GM23338 (cell line): ENCODE results near the gene MYO1E.

Experiments
- EZH2 ChIP-seq: fragments of 200-600 bp; sonication (generic); IDR thresholded peaks from one replicate; pipeline ENCODE4 v1.8.0; 2017; ENCODE audit warnings: antibody characterized with exemption, mild to moderate bottlenecking, low read depth; ENCODE audit not compliant: unreplicated experiment
- EZH2phosphoT487 ChIP-seq: fragments of 200-600 bp; sonication (generic); IDR thresholded peaks from one replicate; pipeline ENCODE4 v1.8.1; 2018; ENCODE audit warnings: antibody characterized with exemption; ENCODE audit not compliant: unreplicated experiment
- JUNB ChIP-seq: IDR thresholded peaks from one replicate; pipeline ENCODE4 v1.6.1; 2016; ENCODE audit warnings: antibody characterized with exemption; ENCODE audit not compliant: unreplicated experiment
- POLR2AphosphoS5 ChIP-seq: IDR thresholded peaks from 2 replicates; pipeline ENCODE4 v1.6.1; 2016; ENCODE audit warnings: antibody characterized with exemption, low read depth
- STAT1 ChIP-seq: IDR thresholded peaks from one replicate; pipeline ENCODE4 v1.6.1; 2016; ENCODE audit warnings: antibody characterized with exemption; ENCODE audit not compliant: unreplicated experiment
- TF ChIP-seq, protein P1 (sequence below), 2 experiments: fragments of 200-600 bp in 1 of 2; sonication (generic) in 1 of 2; conservative IDR thresholded peaks; 2 replicates each; pipeline versions ENCODE4 v1.5.1 to v1.6.1; 2016 to 2017; ENCODE audit warnings: antibody characterized with exemption in 2 of 2, low read depth in 2 of 2, mild to moderate bottlenecking in 2 of 2, moderate library complexity in 1 of 2
- TF ChIP-seq, protein P2 (sequence below): IDR thresholded peaks from one replicate; pipeline ENCODE4 v1.6.1; 2018; ENCODE audit warnings: antibody characterized with exemption; ENCODE audit not compliant: unreplicated experiment

DNA sequence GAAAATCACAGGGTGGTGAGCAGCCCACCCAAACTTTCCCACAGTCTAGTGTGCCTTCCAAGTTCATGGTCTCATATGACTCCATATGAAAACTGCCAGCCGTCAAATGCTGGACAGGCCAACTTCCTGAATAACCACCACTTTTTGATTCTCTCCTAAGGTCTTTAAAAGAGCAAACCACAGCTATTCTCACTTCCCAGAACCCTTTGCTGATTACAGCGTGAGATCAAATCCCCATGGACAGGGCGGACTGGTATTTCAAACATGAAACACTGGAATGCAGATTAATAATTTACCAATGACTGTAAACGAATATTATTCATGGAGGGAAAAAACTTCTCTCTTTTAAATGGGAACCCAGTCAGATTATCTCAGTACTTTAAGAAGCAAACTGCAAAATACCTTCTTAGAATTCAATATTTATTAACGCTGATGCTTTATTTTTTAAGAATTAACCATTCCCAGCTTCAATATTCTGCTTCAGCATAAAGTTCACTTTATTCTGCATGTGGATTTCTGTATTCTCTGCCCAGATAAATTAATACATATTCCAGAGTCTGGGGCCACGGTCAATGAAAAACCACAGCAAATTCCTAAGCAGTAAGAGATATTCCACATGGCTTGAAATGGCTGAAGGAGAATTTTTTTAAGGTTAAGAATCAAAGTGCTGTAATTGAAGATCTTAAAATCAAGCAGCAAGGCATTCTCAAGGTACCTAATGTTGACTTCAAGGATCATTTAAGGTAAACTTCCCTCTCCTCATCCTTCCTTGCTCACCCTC, 42.9 kb downstream of the MYO1E start:
- TF ChIP-seq, protein P1, sequence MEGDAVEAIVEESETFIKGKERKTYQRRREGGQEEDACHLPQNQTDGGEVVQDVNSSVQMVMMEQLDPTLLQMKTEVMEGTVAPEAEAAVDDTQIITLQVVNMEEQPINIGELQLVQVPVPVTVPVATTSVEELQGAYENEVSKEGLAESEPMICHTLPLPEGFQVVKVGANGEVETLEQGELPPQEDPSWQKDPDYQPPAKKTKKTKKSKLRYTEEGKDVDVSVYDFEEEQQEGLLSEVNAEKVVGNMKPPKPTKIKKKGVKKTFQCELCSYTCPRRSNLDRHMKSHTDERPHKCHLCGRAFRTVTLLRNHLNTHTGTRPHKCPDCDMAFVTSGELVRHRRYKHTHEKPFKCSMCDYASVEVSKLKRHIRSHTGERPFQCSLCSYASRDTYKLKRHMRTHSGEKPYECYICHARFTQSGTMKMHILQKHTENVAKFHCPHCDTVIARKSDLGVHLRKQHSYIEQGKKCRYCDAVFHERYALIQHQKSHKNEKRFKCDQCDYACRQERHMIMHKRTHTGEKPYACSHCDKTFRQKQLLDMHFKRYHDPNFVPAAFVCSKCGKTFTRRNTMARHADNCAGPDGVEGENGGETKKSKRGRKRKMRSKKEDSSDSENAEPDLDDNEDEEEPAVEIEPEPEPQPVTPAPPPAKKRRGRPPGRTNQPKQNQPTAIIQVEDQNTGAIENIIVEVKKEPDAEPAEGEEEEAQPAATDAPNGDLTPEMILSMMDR (conservative IDR thresholded peaks at IDR 0.05; ENCODE audit: low read depth in 2 of 2): no peak
- TF ChIP-seq EZH2phosphoT487: no peak
- no peak for TF ChIP-seq EZH2
- TF ChIP-seq, protein P2, sequence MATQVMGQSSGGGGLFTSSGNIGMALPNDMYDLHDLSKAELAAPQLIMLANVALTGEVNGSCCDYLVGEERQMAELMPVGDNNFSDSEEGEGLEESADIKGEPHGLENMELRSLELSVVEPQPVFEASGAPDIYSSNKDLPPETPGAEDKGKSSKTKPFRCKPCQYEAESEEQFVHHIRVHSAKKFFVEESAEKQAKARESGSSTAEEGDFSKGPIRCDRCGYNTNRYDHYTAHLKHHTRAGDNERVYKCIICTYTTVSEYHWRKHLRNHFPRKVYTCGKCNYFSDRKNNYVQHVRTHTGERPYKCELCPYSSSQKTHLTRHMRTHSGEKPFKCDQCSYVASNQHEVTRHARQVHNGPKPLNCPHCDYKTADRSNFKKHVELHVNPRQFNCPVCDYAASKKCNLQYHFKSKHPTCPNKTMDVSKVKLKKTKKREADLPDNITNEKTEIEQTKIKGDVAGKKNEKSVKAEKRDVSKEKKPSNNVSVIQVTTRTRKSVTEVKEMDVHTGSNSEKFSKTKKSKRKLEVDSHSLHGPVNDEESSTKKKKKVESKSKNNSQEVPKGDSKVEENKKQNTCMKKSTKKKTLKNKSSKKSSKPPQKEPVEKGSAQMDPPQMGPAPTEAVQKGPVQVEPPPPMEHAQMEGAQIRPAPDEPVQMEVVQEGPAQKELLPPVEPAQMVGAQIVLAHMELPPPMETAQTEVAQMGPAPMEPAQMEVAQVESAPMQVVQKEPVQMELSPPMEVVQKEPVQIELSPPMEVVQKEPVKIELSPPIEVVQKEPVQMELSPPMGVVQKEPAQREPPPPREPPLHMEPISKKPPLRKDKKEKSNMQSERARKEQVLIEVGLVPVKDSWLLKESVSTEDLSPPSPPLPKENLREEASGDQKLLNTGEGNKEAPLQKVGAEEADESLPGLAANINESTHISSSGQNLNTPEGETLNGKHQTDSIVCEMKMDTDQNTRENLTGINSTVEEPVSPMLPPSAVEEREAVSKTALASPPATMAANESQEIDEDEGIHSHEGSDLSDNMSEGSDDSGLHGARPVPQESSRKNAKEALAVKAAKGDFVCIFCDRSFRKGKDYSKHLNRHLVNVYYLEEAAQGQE: no peak
- TF ChIP-seq STAT1: no peak
- no peak for TF ChIP-seq POLR2AphosphoS5
- TF ChIP-seq JUNB: no peak
